Measurements from ENCODE around the gene CTSG.
"Not testable (repeated sequence)": the region's sequence is repeated elsewhere in the genome, so short reads cannot be mapped to it uniquely, and the experiment has no call there.

CTSG gene

GRCh38 chr14:24542346-24542936, 33.6 kb downstream of the CTSG start:
- no peak for DNase-seq (ENCODE audit: low read depth)

- no peak for DNase-seq (ENCODE audit: low read depth)
Measured at GRCh38 chr14:24535737-24536136, 40.3 kb downstream of the CTSG start.

DNA sequence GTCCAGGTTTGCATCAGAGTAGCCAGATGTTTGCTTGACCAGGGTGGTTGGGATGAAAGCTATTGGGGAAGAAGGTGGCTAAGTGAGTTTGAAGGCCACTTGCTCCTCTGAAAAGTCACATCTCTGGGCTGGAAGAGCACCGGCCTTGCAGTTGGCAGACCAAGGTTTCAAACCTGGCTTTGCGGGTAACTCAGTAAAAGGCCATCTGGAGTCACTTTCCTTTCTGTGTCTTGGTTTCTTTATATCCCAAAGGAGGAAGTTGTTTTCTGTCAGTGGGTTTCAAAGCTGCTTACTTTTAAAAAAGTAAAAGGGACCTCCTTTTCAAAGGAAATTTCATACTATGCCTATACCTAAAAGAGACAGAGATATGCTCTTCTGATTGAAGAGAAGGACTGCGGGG, 41.8 kb downstream of the CTSG start:
- no peak for DNase-seq (ENCODE audit: low read depth)

DNA sequence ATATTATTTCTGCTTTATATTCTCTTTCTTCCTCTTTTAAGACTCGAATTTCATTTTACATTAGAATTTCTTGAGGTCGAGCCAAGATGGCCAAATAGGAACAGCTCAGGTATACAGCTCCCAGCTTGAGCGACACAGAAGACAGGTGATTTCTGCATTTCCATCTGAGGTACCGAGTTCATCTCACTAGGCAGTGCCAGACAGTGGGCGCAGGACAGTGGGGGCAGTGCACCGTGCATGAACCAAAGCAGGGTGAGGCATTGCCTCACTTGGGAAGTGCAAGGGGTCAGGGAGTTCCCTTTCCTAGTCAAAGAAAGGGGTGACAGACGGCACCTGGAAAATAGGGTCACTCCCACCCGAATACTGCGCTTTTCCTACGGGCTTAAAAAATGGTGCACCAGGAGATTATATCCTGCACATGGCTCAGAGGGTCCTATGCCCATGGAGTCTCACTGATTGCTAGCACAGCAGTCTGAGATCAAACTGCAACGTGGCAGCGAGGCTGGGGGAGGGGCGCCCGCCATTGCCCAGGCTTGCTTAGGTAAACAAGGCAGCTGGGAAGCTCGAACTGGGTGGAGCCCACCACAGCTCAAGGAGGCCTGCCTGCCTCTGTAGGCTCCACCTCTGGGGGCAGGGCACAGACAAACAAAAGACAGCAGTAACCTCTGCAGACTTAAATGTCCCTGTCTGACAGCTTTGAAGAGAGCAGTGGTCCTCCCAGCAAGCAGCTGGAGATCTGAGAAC, 50.0 kb downstream of the CTSG start:
- DNase-seq (ENCODE audit: low read depth): not testable (repeated sequence)
